Nephron progenitor cell (in vitro differentiated cells): ENCODE results near the gene KPNA6.
A peak's percentile ranks its signal among the peaks of the same experiment; 100 is the strongest.
"Not testable (repeated sequence)": the region's sequence is repeated elsewhere in the genome, so short reads cannot be mapped to it uniquely, and the experiment has no call there.

ENCODE experiments used
- DNase-seq: peaks from one replicate; pipeline ENCODE4 v3.0.0; 2021
- H3K27ac Mint-ChIP-seq: 2 replicates; pipeline ENCODE4 v1.8.0; 2021; ENCODE audit warnings: mild to moderate bottlenecking, moderate library complexity, mixed read lengths
- H3K27me3 Mint-ChIP-seq: 2 replicates; pipeline ENCODE4 v1.8.0; 2021; ENCODE audit warnings: mild to moderate bottlenecking, low read depth, mixed read lengths; ENCODE audit not compliant: poor library complexity
- H3K36me3 Mint-ChIP-seq: 2 replicates; pipeline ENCODE4 v1.8.0; 2021; ENCODE audit warnings: low read depth, mixed read lengths
- H3K4me1 Mint-ChIP-seq: 2 replicates; pipeline ENCODE4 v1.8.0; 2021; ENCODE audit warnings: mixed read lengths
- H3K4me3 Mint-ChIP-seq: 2 replicates; pipeline ENCODE4 v1.8.0; 2021; ENCODE audit warnings: mild to moderate bottlenecking, moderate library complexity, mixed read lengths
- H3K9me3 Mint-ChIP-seq: 2 replicates; pipeline ENCODE4 v1.8.0; 2021; ENCODE audit warnings: mild to moderate bottlenecking, moderate library complexity, mixed read lengths
- TF ChIP-seq, protein P1 (sequence below): fragments of 200-600 bp; sonication (generic); IDR thresholded peaks from 2 replicates; pipeline ENCODE4 v1.5.0; 2021; ENCODE audit warnings: antibody characterized with exemption

Gene KPNA6

DNA sequence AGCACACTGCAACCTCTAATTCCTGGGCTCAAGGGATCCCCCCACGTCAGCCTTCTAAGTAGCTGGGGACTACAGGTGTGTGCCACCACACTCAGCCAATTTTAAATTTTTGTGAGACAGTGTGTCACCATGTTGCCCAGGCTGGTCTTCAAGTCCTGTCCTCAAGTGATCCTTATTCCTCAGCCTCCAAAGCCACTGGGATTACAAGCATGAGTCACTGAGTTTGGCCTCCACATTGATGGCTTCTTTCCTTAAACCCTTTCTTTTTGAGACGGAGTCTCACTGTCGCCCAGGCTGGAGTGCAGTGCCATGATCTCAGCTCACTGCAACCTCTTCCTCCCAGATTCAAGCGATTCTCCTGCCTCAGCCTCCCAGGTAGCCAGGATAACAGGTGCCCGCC is 7.6 kb downstream of the KPNA6 start:
- H3K27me3 Mint-ChIP-seq = no peaks in the 10 kb centered on the region
- no peak overlapping the region for H3K27ac Mint-ChIP-seq
- no peak overlapping the region for H3K4me3 Mint-ChIP-seq
- peaks cover 35% of the 10 kb centered on the region for H3K36me3 Mint-ChIP-seq
- TF ChIP-seq, protein P1, sequence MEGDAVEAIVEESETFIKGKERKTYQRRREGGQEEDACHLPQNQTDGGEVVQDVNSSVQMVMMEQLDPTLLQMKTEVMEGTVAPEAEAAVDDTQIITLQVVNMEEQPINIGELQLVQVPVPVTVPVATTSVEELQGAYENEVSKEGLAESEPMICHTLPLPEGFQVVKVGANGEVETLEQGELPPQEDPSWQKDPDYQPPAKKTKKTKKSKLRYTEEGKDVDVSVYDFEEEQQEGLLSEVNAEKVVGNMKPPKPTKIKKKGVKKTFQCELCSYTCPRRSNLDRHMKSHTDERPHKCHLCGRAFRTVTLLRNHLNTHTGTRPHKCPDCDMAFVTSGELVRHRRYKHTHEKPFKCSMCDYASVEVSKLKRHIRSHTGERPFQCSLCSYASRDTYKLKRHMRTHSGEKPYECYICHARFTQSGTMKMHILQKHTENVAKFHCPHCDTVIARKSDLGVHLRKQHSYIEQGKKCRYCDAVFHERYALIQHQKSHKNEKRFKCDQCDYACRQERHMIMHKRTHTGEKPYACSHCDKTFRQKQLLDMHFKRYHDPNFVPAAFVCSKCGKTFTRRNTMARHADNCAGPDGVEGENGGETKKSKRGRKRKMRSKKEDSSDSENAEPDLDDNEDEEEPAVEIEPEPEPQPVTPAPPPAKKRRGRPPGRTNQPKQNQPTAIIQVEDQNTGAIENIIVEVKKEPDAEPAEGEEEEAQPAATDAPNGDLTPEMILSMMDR = no peak
- no peak for DNase-seq
- H3K9me3 Mint-ChIP-seq = no peaks in the 10 kb centered on the region
- peaks cover 16% of the 10 kb centered on the region for H3K4me1 Mint-ChIP-seq

DNA sequence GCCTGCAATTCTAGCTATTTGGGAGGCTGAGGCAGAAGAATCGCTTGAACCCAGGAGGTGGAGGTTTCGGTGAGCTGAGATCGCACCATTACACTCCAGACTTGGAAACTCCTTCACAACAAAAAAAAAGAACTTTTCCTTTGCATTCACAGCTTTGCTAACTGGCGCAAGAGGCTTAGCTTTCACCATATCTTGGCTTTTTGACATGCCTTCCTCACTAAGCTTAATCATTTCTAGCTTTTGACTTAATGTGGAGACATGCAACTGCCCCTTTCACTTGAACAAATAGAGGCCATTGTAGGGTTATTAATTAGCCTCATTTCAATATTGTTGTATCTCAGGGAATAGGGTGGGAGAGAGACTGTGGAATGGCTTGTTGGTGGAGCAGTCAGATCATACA is 8.7 kb downstream of the KPNA6 start:
- H3K4me3 Mint-ChIP-seq = no peak overlapping the region
- H3K36me3 Mint-ChIP-seq = peaks cover 33% of the 10 kb centered on the region
- H3K27me3 Mint-ChIP-seq = no peaks in the 10 kb centered on the region
- H3K27ac Mint-ChIP-seq = no peak overlapping the region
- no peaks in the 10 kb centered on the region for H3K9me3 Mint-ChIP-seq
- TF ChIP-seq, protein P1 = no peak
- DNase-seq = no peak
- peaks cover 8% of the 10 kb centered on the region for H3K4me1 Mint-ChIP-seq

DNA sequence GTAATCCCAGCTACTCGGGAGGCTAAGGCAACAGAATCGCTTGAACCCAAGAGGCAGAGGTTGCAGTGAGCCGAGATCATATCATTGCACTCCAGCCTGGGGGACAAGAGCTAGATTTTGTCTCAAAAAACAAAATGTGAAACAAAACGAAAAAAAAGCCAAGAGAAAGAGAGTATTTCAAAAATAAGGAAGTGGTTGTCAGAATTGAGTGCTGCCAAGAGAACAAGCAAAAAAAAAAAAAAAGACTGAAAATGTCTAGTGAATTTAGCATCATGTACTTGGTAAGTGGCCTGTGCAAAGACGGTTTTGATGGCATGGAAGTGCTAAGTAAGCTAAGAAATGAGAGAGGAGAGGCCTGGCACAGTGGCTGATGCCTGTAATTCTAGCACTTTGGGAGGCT is 14.3 kb downstream of the KPNA6 start:
- H3K4me3 Mint-ChIP-seq = no peak overlapping the region
- peaks cover 5% of the 10 kb centered on the region for H3K27me3 Mint-ChIP-seq
- peak overlapping the region; percentile 64 for H3K27ac Mint-ChIP-seq
- TF ChIP-seq, protein P1 = no peak
- H3K36me3 Mint-ChIP-seq = peaks cover 13% of the 10 kb centered on the region
- H3K4me1 Mint-ChIP-seq = peaks cover 6% of the 10 kb centered on the region
- DNase-seq = no peak
- no peaks in the 10 kb centered on the region for H3K9me3 Mint-ChIP-seq

DNA sequence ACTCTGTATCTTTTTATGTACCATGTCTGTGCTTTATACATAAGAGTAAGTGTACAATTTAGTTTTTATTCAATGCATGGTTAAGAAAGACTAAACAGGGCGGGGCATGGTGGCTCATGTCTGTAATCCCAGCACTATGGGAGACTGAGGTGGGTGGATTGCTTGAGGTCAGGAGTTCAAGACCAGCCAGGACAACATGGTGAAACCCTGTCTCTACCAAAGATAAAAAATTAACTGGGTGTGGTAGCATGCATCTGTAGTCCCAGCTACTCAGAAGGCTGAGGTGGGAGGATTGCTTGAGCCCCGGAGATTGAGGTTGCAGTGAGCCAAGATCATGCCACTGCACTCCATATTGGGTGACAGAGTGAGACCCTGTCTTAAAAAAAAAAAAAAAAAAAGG is 15.5 kb downstream of the KPNA6 start:
- H3K27ac Mint-ChIP-seq, H3K9me3 Mint-ChIP-seq, H3K36me3 Mint-ChIP-seq, H3K4me3 Mint-ChIP-seq, H3K27me3 Mint-ChIP-seq, DNase-seq: not testable (repeated sequence)
- peaks cover 14% of the 10 kb centered on the region for H3K4me1 Mint-ChIP-seq

DNA sequence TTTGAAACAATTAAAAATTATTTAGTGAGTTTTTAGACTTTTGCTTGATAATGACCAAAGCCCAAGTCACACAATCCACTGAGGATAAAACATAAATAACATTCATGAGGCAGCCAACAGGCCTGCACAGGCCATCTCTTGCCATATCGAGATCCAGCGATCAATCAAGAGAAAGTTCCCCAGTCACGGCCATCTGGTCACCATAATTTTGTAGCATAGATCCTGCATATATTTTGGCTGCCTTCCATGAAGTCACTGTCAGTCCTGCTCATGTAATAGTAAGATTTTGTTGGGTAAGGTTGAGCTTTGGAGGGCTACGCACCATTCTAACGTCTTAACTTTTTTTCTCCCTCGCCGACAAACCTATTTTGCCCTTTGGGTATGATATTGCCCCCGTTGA is 17.5 kb downstream of the KPNA6 start:
- peaks cover 5% of the 10 kb centered on the region for H3K27me3 Mint-ChIP-seq
- DNase-seq = no peak
- H3K27ac Mint-ChIP-seq = no peak overlapping the region
- H3K9me3 Mint-ChIP-seq = no peaks in the 10 kb centered on the region
- H3K36me3 Mint-ChIP-seq = peaks cover 18% of the 10 kb centered on the region
- peaks cover 14% of the 10 kb centered on the region for H3K4me1 Mint-ChIP-seq
- H3K4me3 Mint-ChIP-seq = no peak overlapping the region
- TF ChIP-seq, protein P1 = no peak

DNA sequence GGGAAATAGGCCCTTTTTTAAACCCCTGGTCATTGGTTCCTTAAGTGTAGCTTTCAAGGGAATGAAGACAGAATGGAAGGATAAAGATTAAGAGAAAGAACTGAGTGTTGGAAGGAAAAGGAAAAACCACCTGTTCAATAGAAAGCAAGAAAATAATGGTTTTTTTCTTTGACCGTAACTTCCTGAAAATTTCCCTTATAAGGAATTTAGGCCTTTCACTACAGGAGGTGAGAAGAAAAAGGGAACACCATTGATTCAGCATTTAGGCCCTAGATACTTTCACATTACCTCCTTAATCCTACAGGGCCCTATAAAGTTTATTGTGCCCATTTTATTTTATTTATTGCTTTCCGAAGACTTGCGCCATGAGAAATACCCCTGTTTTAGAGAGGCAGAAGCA is 18.9 kb downstream of the KPNA6 start:
- no peak overlapping the region for H3K4me3 Mint-ChIP-seq

More for the DNA sequence above, 18.9 kb downstream of the KPNA6 start:
- Mint-ChIP-seq H3K4me1 (peaks cover 14% of the 10 kb centered on the region), H3K27ac (peak overlapping the region; percentile 54), H3K36me3 (peaks cover 19% of the 10 kb centered on the region), H3K27me3 (peaks cover 5% of the 10 kb centered on the region), H3K9me3 (no peaks in the 10 kb centered on the region)
- TF ChIP-seq, protein P1 = no peak
- no peak for DNase-seq
